ENCODE measurements around the gene CPB2.

CPB2 gene

DNA sequence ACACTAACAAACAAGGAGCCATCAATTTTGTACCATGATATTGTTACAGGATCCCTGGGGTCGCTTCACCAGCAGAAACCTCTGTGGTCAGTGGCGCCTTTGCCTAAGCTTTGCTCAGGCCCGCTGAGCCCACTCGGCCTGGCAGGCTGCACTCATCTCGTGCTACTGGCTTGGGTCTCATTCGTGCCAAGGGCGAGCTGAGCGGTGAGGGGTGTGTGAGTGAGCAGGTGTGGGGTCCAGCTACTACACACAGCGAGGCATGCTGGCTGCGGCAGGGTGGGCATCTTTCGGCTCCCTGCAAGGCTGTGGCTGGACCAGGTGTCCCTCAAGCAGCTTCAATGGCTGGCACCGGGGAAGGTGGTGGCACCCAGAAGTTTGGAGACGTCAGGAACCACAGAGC, 19.1 kb downstream of the CPB2 start:
- TF ChIP-seq, protein P1, sequence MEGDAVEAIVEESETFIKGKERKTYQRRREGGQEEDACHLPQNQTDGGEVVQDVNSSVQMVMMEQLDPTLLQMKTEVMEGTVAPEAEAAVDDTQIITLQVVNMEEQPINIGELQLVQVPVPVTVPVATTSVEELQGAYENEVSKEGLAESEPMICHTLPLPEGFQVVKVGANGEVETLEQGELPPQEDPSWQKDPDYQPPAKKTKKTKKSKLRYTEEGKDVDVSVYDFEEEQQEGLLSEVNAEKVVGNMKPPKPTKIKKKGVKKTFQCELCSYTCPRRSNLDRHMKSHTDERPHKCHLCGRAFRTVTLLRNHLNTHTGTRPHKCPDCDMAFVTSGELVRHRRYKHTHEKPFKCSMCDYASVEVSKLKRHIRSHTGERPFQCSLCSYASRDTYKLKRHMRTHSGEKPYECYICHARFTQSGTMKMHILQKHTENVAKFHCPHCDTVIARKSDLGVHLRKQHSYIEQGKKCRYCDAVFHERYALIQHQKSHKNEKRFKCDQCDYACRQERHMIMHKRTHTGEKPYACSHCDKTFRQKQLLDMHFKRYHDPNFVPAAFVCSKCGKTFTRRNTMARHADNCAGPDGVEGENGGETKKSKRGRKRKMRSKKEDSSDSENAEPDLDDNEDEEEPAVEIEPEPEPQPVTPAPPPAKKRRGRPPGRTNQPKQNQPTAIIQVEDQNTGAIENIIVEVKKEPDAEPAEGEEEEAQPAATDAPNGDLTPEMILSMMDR (conservative IDR thresholded peaks at IDR 0.05; ENCODE audit: low read depth, low read length) = no peak
- no peak for DNase-seq (ENCODE audit: low read depth)
- no peak overlapping the region for H3K4me3 ChIP-seq (ENCODE audit: low read length)

DNA sequence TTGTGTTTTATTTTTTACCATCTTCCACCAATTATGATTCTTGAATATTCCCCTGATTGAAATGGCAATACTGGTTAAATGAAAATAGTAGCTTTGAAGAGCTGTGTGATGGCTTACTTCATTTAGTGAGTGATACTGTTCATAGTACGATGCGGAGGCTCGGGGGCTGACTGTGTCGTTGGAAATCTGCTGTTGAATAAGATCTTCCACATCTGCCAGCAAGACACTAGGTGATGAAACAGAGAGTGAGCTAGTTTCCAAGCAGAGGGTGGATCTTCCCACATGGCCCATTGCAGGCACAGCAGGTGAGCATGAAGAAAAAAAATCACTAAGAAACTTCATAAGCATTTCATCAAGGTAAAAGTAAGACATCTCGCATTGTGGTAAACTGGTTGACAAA, 22.5 kb downstream of the CPB2 start:
- TF ChIP-seq, protein P1 (conservative IDR thresholded peaks at IDR 0.05; ENCODE audit: low read depth, low read length) = no peak
- DNase-seq (ENCODE audit: low read depth) = no peak
- H3K4me3 ChIP-seq (ENCODE audit: low read length) = no peak overlapping the region

DNA sequence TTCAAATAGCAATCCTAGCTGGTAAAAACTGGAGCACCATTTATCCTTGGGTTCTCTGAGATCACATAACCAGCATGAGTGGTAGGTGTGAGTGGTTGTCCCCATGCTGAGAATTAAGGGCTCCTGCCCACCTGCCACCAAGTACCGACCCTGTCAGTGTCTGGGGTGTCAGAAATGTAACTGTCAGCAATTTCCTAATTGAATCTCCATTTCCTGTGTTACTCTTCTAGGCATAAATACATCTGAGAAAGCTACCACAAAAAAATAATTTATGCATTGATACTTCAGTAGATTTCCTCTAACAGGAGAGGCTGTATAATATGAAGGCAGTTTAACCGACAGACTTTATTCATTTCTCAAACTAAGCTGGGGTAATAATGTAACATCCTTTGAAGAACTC, 25.1 kb downstream of the CPB2 start:
- H3K4me3 ChIP-seq (ENCODE audit: low read length) = no peak overlapping the region
- TF ChIP-seq, protein P1 (conservative IDR thresholded peaks at IDR 0.05; ENCODE audit: low read depth, low read length) = no peak
- no peak for DNase-seq (ENCODE audit: low read depth)

DNA sequence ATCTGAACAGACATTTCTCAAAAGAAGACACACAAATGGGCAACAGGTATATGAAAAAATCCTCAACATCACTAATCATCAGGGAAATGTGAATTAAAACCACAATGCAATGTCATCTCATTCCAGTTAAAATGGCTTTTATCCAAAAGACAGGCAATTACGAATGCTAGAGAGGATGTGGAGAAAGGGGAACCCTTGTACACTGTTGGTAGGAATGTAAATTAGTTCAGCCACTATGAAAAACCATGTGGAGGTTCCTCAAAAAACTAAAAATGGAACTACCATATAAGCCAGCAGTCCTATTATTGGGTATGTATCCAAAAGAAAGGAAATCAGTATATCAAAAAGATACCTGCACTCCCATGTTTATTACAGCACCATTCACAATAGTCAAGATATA, 27.6 kb downstream of the CPB2 start:
- H3K4me3 ChIP-seq (ENCODE audit: low read length) = no peak overlapping the region
- DNase-seq (ENCODE audit: low read depth) = no peak
- TF ChIP-seq, protein P1 (conservative IDR thresholded peaks at IDR 0.05; ENCODE audit: low read depth, low read length) = no peak

DNA sequence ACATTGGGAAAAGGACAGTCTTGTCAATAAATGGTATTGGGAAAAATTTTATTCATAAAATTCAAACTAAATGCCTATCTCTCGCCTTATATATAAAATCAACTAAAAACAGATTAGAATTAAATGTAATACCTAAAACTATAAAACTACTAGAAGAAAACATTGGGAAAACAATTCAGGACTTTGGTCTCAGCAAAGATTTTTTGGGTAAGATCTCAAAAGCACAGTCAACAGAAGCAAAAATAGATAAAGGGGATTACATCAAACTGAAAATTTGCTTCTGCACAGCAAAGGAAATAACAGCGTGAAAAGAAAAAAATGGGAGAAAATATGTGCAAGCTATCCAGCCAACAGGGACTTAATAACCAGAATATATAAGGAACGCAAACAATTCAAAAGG, 28.0 kb downstream of the CPB2 start:
- no peak for DNase-seq (ENCODE audit: low read depth)
- TF ChIP-seq, protein P1 (conservative IDR thresholded peaks at IDR 0.05; ENCODE audit: low read depth, low read length) = no peak
- H3K4me3 ChIP-seq (ENCODE audit: low read length) = no peak overlapping the region

DNA sequence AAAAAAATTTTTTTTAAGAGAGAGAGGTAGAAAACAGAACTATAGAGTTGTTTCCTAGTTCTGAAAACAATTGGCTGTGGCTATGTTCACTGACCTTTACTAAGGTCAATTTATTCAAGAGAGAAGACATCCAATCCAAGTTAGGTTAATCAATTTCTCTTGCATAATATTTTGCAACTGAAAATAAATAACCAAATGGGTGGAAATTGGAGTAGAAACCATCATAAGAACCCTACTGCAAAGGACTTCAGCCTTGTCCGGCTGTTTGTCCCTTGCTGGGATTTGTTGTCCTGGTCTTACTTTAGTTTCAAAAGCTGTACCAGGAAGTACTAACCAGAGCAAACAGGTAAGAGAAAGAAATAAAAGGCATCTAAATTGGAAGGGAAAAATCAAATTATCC, 29.0 kb downstream of the CPB2 start:
- TF ChIP-seq, protein P1 (conservative IDR thresholded peaks at IDR 0.05; ENCODE audit: low read depth, low read length) = no peak
- DNase-seq (ENCODE audit: low read depth) = no peak
- no peak overlapping the region for H3K4me3 ChIP-seq (ENCODE audit: low read length)

DNA sequence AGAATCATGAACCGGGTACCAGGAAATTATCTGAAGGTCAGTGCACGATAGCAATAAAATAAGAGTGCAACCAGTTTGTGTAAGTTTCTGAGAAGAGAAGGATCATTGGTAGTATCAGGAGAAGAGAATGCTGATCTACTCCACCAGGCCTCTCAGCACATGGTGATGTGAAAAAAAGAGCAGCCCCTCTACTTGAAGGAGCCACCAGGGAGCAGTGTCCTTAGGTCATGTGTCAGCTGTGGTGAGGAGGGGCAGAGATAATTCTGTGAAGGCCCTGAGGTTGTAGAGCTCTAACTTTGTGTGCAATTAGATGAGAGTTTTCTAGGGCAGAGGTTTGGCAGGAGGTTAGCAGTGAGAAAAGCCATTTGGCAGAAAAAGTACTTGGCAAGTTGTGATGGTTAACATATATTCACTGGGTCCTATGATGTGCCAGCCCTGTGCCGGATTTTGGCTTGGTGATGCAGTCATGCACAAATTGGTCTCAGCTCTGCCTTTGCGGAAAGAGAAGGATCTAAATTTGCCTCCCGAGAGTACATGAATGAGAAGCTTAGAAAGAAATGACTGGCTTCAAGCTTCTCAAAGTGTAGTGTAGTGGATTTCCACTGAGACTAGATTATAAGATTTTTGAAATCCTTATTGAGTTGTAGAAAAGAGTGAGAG, 33.1 kb downstream of the CPB2 start:
- H3K4me3 ChIP-seq (ENCODE audit: low read length) = no peak overlapping the region
- DNase-seq (ENCODE audit: low read depth) = no peak
- TF ChIP-seq, protein P1 (conservative IDR thresholded peaks at IDR 0.05; ENCODE audit: low read depth, low read length) = peak; percentile 18
